DOHH2 (cell line): ENCODE measurements around the gene PKD1.

Experiments used
- H3F3A ChIP-seq: fragments of 200-600 bp; sonication (generic), shearing (Covaris generic); 2 replicates; pipeline ENCODE4 v1.6.0; 2016; ENCODE audit warnings: antibody characterized with exemption, mild to moderate bottlenecking; ENCODE audit not compliant: control insufficient read depth, insufficient read depth
- H3K27ac ChIP-seq: fragments of 200-600 bp; sonication (generic); 2 replicates; pipeline ENCODE4 v1.5.1; 2014; ENCODE audit warnings: low read depth, mild to moderate bottlenecking, low read length, moderate library complexity
- H3K27me3 ChIP-seq: fragments of 200-600 bp; sonication (generic); 2 replicates; pipeline ENCODE4 v1.6.1; 2014; ENCODE audit warnings: mild to moderate bottlenecking, low read length, mixed read lengths; ENCODE audit not compliant: control insufficient read depth
- H3K36me3 ChIP-seq: fragments of 200-600 bp; sonication (generic); 2 replicates; pipeline ENCODE4 v1.6.1; 2014; ENCODE audit warnings: mild to moderate bottlenecking, low read length, moderate library complexity, mixed read lengths; ENCODE audit not compliant: control insufficient read depth
- H3K4me1 ChIP-seq: fragments of 200-600 bp; sonication (generic); 2 replicates; pipeline ENCODE4 v1.6.1; 2014; ENCODE audit warnings: mild to moderate bottlenecking, low read length, mixed read lengths; ENCODE audit not compliant: control insufficient read depth
- H3K4me2 ChIP-seq: fragments of 200-600 bp; sonication (generic); 2 replicates; pipeline ENCODE4 v1.6.0; 2014; ENCODE audit warnings: mild to moderate bottlenecking, low read length, moderate library complexity
- H3K4me3 ChIP-seq: fragments of 200-600 bp; sonication (generic); 2 replicates; pipeline ENCODE4 v1.5.1; 2014; ENCODE audit warnings: mild to moderate bottlenecking, low read length, mixed read lengths
- H3K79me2 ChIP-seq: fragments of 200-600 bp; sonication (generic); 2 replicates; pipeline ENCODE4 v1.6.1; 2014; ENCODE audit warnings: mild to moderate bottlenecking, low read length, mixed read lengths; ENCODE audit not compliant: control insufficient read depth
- H3K9me2 ChIP-seq: fragments of 200-600 bp; sonication (generic); replicated peaks from 2 replicates; pipeline ENCODE4 v1.6.1; 2014; ENCODE audit warnings: mild to moderate bottlenecking, low read length, mixed read lengths; ENCODE audit not compliant: control insufficient read depth
- H3K9me3 ChIP-seq: fragments of 200-600 bp; sonication (generic); 2 replicates; pipeline ENCODE4 v1.6.1; 2014; ENCODE audit warnings: antibody characterized with exemption, low read length, mixed read lengths; ENCODE audit not compliant: control insufficient read depth, insufficient read depth
- H4K20me1 ChIP-seq: fragments of 200-600 bp; sonication (generic); 2 replicates; pipeline ENCODE4 v1.6.0; 2014; ENCODE audit warnings: low read depth, mild to moderate bottlenecking, antibody characterized with exemption, low read length, moderate library complexity; ENCODE audit not compliant: control insufficient read depth, insufficient read depth
- CTCF ChIP-seq: fragments of 200-600 bp; sonication (generic); IDR thresholded peaks from one replicate; pipeline ENCODE4 v1.5.1; 2014; ENCODE audit warnings: antibody characterized with exemption, mild to moderate bottlenecking, low read depth, low read length; ENCODE audit not compliant: poor library complexity, severe bottlenecking
- EZH2phosphoT487 ChIP-seq: fragments of 200-600 bp; sonication (generic); IDR thresholded peaks from 2 replicates; pipeline ENCODE4 v1.6.1; 2017; ENCODE audit warnings: borderline replicate concordance, mild to moderate bottlenecking, antibody characterized with exemption, low read length, moderate library complexity, mixed read lengths

The PKD1 gene

GRCh38 chr16:2079311-2079800, 56.3 kb downstream of the PKD1 start:
- Histone ChIP-seq H3K4me3 (no peak overlapping the region), H3F3A (no peaks in the 10 kb centered on the region), H3K9me2 (no peaks in the 10 kb centered on the region), H3K36me3 (peaks cover 3% of the 10 kb centered on the region; the same call in 1 of the 2 replicates), H4K20me1 (no peaks in the 10 kb centered on the region), H3K79me2 (no peaks in the 10 kb centered on the region), H3K4me2 (no peak overlapping the region), H3K27ac (no peak overlapping the region), H3K9me3 (no peaks in the 10 kb centered on the region), H3K27me3 (no peaks in the 10 kb centered on the region), H3K4me1 (no peaks in the 10 kb centered on the region)
- TF ChIP-seq CTCF = no peak
- no peak for TF ChIP-seq EZH2phosphoT487

GRCh38 chr16:2078691-2079090, 57.0 kb downstream of the PKD1 start:
- Histone ChIP-seq H3K9me2 (no peaks in the 10 kb centered on the region), H3K4me3 (no peak overlapping the region), H3K36me3 (peaks cover 3% of the 10 kb centered on the region; the same call in 1 of the 2 replicates), H3K9me3 (no peaks in the 10 kb centered on the region), H3K27me3 (no peaks in the 10 kb centered on the region), H3K4me2 (no peak overlapping the region), H3F3A (no peaks in the 10 kb centered on the region), H4K20me1 (no peaks in the 10 kb centered on the region), H3K4me1 (no peaks in the 10 kb centered on the region), H3K79me2 (no peaks in the 10 kb centered on the region), H3K27ac (no peak overlapping the region)
- TF ChIP-seq EZH2phosphoT487 (no peak), CTCF (no peak)

GRCh38 chr16:2078096-2078495, 57.6 kb downstream of the PKD1 start:
- Histone ChIP-seq H3K79me2 (no peaks in the 10 kb centered on the region), H3K27ac (no peak overlapping the region), H3K27me3 (no peaks in the 10 kb centered on the region), H4K20me1 (no peaks in the 10 kb centered on the region), H3K36me3 (peaks cover 3% of the 10 kb centered on the region; the same call in 1 of the 2 replicates), H3K4me1 (no peaks in the 10 kb centered on the region), H3K9me2 (no peaks in the 10 kb centered on the region), H3K4me2 (no peak overlapping the region), H3K9me3 (no peaks in the 10 kb centered on the region), H3F3A (no peaks in the 10 kb centered on the region), H3K4me3 (no peak overlapping the region)
- no peak for TF ChIP-seq CTCF
- TF ChIP-seq EZH2phosphoT487 = no peak
